Panc1 (cell line): ENCODE results near the gene ZNF316. TPM values are rescaled to one million over a fixed set of nuclear protein-coding genes. Genes with fewer than 3 reads are reported as not detected.
"Not testable (repeated sequence)": the region's sequence is repeated elsewhere in the genome, so short reads cannot be mapped to it uniquely, and the experiment has no call there.

ENCODE experiments used
- ATAC-seq: fragments of 200-7000 bp; cut with Tn5 transposase; 2 replicates; pipeline ENCODE4 v1.9.1; 2020; ENCODE audit warnings: mild to moderate bottlenecking, moderate library complexity
- BruUV-seq: library from RNA; stranded (reverse); fragments of 400-500 nt; replicated peaks from 2 replicates; lab custom pipeline; 2021; lab: Mats Ljungman, UMichigan
- CTCF ChIA-PET: fragments of 300-600 bp; sonication (Branson Sonifier 250); formaldehyde crosslinking; loops from one replicate; lab custom pipeline; 2022; ENCODE audit warnings: antibody characterized with exemption; lab: Charles Lee
- POLR2A ChIA-PET: fragments of 300-600 bp; sonication (Branson Sonifier 250); formaldehyde crosslinking; loops from one replicate; lab custom pipeline; 2022; ENCODE audit warnings: antibody characterized with exemption; lab: Charles Lee
- DNase-seq: peaks from one replicate; pipeline ENCODE4 v3.0.0-alpha.2; 2010; ENCODE audit warnings: low read depth, low spot score
- H3K27ac ChIP-seq: 2 replicates; pipeline ENCODE4 v1.5.1; 2011; ENCODE audit warnings: mild to moderate bottlenecking, low read length, inconsistent platforms
- H3K27me3 ChIP-seq: fragments of 200-500 bp; sonication (Bioruptor generic); 2 replicates; pipeline ENCODE4 v1.6.0; 2014; ENCODE audit warnings: low read length, inconsistent platforms; ENCODE audit not compliant: control insufficient read depth, insufficient read depth
- H3K36me3 ChIP-seq: fragments of 200-500 bp; sonication (Bioruptor generic); 2 replicates; pipeline ENCODE4 v1.5.1; 2014; ENCODE audit warnings: inconsistent platforms, mild to moderate bottlenecking, low read length, moderate library complexity; ENCODE audit not compliant: control insufficient read depth, insufficient read depth
- H3K4me1 ChIP-seq: 2 replicates; pipeline ENCODE4 v1.5.1; 2011; ENCODE audit warnings: inconsistent platforms, mild to moderate bottlenecking, low read length, moderate library complexity; ENCODE audit not compliant: control insufficient read depth, insufficient read depth
- H3K4me3 ChIP-seq, 2 experiments: 2 replicates each; pipeline ENCODE4 v1.5.1; 2011 to 2012; ENCODE audit warnings: low read depth in 2 of 2, low read length in 2 of 2, mild to moderate bottlenecking in 2 of 2, inconsistent platforms in 1 of 2, moderate library complexity in 1 of 2
- H3K9me3 ChIP-seq: fragments of 200-500 bp; sonication (Bioruptor generic); 2 replicates; pipeline ENCODE4 v1.5.1; 2014; ENCODE audit warnings: low read depth, mild to moderate bottlenecking, inconsistent platforms, low read length, moderate library complexity; ENCODE audit not compliant: control insufficient read depth, insufficient read depth
- POLR2AphosphoS5 ChIP-seq: IDR thresholded peaks from 2 replicates; pipeline ENCODE4 v1.6.1; 2012; ENCODE audit warnings: mild to moderate bottlenecking, low read depth, low read length, moderate library complexity
- SIN3A ChIP-seq: IDR thresholded peaks from 2 replicates; pipeline ENCODE4 v1.6.1; 2012; ENCODE audit warnings: low read depth, mild to moderate bottlenecking, low read length, moderate library complexity, borderline replicate concordance; ENCODE audit not compliant: insufficient read depth
- TCF7L2 ChIP-seq: IDR thresholded peaks from 2 replicates; pipeline ENCODE4 v1.6.1; 2011; ENCODE audit warnings: mild to moderate bottlenecking, low read depth, low read length, inconsistent platforms
- in situ Hi-C: cut with HindIII; loops from 2 replicates; pipeline ENCODE4 v1.10.0; 2016; ENCODE audit warnings: low sequenced_read_pairs, low pct_unique_long_range_greater_than_20kb
- intact Hi-C: fragments of 100-400 bp; cut with micrococcal nuclease; formaldehyde crosslinking; loops from one replicate; pipeline ENCODE4 v1.10.0; 2022; ENCODE audit not compliant: unreplicated experiment
- total RNA-seq: library from RNA; stranded (reverse); gene quantifications from one replicate; pipeline ENCODE4 v1.2.1, GENCODE V29; 2021; ENCODE audit not compliant: unreplicated experiment
- TF ChIP-seq, protein P1 (sequence below): fragments of 450-650 bp; IDR thresholded peaks from 2 replicates; pipeline ENCODE4 v1.5.1; 2017; ENCODE audit warnings: mild to moderate bottlenecking
- TF ChIP-seq, protein P2 (sequence below), 2 experiments: IDR thresholded peaks; 2 replicates each; pipeline ENCODE4 v1.6.1; 2011 to 2012; ENCODE audit warnings: low read depth in 2 of 2, control low read depth in 1 of 2, low read length in 1 of 2, mild to moderate bottlenecking in 1 of 2, moderate library complexity in 1 of 2; ENCODE audit not compliant: insufficient read depth in 1 of 2

ZNF316 gene
- total RNA-seq, 1 experiment from 2014 or later: 37.8 TPM

DNA sequence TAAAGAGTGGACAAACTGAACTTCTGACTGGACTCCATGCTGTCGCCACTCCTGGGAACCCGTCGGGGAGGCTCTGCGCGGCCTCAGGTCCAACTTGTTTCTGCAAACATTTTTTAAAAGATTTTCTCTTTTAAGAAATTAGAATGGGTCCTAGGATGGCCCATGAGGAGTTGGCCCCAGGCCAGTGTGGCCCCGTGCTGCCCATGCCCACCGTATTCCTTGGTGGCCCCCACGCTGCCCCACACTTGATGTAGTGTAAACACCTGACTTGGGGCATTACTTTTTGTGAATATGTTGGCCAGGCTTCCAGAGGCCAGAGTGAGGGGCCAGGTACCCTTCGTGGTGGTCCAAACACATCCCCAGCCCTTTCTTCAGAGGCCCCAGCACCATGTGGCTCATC is 19.3 kb downstream of the ZNF316 start:
- BruUV-seq: no TSS peak

DNA sequence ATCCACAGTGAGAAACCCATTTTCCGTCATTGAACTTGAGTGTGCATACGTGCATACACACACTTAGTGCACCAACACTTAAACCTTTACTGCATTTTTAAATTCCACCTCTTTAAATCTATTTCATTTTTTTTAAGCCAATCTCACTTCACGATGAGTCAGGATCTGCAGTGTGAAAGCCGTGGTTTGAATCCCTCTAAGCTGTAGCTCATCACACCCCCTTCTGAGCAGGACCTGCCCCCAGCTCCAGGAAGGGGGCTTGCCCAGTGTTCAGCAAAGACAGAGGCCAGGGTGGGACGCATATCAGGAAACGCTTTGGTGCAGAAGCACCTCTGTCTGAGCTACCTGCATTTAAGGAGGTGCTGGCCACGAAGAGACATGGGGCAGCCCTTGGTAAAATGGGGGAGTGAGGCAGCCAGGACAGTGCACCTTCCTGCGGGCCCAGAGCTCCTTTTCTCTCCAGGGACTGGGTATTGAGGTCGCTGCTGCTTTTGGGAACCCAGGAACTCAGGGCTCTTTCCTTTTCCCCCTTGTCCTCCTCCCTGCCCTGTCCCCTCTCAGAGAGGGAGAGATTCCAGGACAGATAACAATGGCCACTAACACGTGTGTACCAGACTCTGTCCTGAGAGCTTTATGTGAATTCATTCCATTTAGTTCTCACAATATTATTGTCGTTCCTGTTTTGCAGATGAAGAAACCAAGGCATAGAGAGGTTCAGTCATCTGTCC is 21.7 kb downstream of the ZNF316 start:
- H3K27me3 ChIP-seq: no peaks in the 10 kb centered on the region
- H3K27ac ChIP-seq: peak overlapping the region; percentile 12; the same call in 1 of the 2 replicates
- ChIA-PET CTCF (interaction anchor here (0.6 kb wide), 1 partner anchor 50 kb away, joined by 6 read pairs; no protein-coding TSS in a partner anchor), POLR2A (no interaction called here)
- DNase-seq (no peak), ATAC-seq (peak; percentile 59)
- TF ChIP-seq TCF7L2: no peak
- TF ChIP-seq POLR2AphosphoS5: no peak
- TF ChIP-seq SIN3A: no peak
- TF ChIP-seq, protein P1, sequence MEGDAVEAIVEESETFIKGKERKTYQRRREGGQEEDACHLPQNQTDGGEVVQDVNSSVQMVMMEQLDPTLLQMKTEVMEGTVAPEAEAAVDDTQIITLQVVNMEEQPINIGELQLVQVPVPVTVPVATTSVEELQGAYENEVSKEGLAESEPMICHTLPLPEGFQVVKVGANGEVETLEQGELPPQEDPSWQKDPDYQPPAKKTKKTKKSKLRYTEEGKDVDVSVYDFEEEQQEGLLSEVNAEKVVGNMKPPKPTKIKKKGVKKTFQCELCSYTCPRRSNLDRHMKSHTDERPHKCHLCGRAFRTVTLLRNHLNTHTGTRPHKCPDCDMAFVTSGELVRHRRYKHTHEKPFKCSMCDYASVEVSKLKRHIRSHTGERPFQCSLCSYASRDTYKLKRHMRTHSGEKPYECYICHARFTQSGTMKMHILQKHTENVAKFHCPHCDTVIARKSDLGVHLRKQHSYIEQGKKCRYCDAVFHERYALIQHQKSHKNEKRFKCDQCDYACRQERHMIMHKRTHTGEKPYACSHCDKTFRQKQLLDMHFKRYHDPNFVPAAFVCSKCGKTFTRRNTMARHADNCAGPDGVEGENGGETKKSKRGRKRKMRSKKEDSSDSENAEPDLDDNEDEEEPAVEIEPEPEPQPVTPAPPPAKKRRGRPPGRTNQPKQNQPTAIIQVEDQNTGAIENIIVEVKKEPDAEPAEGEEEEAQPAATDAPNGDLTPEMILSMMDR: no peak
- TF ChIP-seq, protein P2, sequence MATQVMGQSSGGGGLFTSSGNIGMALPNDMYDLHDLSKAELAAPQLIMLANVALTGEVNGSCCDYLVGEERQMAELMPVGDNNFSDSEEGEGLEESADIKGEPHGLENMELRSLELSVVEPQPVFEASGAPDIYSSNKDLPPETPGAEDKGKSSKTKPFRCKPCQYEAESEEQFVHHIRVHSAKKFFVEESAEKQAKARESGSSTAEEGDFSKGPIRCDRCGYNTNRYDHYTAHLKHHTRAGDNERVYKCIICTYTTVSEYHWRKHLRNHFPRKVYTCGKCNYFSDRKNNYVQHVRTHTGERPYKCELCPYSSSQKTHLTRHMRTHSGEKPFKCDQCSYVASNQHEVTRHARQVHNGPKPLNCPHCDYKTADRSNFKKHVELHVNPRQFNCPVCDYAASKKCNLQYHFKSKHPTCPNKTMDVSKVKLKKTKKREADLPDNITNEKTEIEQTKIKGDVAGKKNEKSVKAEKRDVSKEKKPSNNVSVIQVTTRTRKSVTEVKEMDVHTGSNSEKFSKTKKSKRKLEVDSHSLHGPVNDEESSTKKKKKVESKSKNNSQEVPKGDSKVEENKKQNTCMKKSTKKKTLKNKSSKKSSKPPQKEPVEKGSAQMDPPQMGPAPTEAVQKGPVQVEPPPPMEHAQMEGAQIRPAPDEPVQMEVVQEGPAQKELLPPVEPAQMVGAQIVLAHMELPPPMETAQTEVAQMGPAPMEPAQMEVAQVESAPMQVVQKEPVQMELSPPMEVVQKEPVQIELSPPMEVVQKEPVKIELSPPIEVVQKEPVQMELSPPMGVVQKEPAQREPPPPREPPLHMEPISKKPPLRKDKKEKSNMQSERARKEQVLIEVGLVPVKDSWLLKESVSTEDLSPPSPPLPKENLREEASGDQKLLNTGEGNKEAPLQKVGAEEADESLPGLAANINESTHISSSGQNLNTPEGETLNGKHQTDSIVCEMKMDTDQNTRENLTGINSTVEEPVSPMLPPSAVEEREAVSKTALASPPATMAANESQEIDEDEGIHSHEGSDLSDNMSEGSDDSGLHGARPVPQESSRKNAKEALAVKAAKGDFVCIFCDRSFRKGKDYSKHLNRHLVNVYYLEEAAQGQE (IDR thresholded peaks at IDR 0.05; ENCODE audit: insufficient read depth in 1 of 2, low read depth in 2 of 2, low read length in 1 of 2): no peak
- in situ Hi-C loops: no loop called here
- intact Hi-C loops: no loop called here
- no TSS peak for BruUV-seq
- H3K9me3 ChIP-seq: no peaks in the 10 kb centered on the region
- peak overlapping the region in 1 of 2 experiments; percentile 3; a peak in 1 of 4 replicates for H3K4me3 ChIP-seq
- no peaks in the 10 kb centered on the region; the same call in 1 of the 2 replicates for H3K36me3 ChIP-seq
- peaks cover 11% of the 10 kb centered on the region for H3K4me1 ChIP-seq

More for the DNA sequence above, 19.3 kb downstream of the ZNF316 start:
- peaks cover 11% of the 10 kb centered on the region for H3K4me1 ChIP-seq
- intact Hi-C loops: no loop called here
- no peaks in the 10 kb centered on the region for H3K27me3 ChIP-seq
- ChIA-PET POLR2A (interaction anchor here (0.6 kb wide), 1 partner anchor 216 kb away, joined by 3 read pairs; no protein-coding TSS in a partner anchor), CTCF (no interaction called here)
- H3K36me3 ChIP-seq: no peaks in the 10 kb centered on the region; the same call in 1 of the 2 replicates
- no peak overlapping the region for H3K27ac ChIP-seq
- no peaks in the 10 kb centered on the region for H3K9me3 ChIP-seq
- in situ Hi-C loops: no loop called here
- ATAC-seq: no peak
- no peak for TF ChIP-seq TCF7L2
- TF ChIP-seq, protein P2 (IDR thresholded peaks at IDR 0.05; ENCODE audit: insufficient read depth in 1 of 2, low read depth in 2 of 2, low read length in 1 of 2): no peak
- no peak for TF ChIP-seq SIN3A
- TF ChIP-seq POLR2AphosphoS5: no peak
- TF ChIP-seq, protein P1: no peak
- no peak overlapping the region for H3K4me3 ChIP-seq
- DNase-seq: no peak

DNA sequence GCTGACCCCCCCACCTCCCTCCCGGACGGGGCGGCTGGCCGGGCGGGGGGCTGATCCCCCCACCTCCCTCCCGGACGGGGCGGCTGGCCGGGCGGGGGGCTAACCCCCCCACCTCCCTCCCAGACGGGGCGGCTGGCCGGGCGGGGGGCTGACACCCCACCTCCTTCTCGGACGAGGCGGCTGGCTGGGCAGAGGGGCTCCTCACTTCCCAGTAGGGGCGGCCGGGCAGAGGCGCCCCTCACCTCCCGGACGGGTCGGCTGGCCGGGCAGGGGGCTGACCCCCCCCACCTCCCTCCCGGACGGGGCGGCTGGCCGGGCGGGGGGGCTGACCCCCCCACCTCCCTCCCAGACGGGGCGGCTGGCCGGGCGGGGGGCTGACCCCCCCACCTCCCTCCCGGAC is 33.7 kb downstream of the ZNF316 start:
- DNase-seq, POLR2A ChIA-PET, H3K27me3 ChIP-seq, H3K36me3 ChIP-seq, H3K27ac ChIP-seq, ATAC-seq, BruUV-seq, in situ Hi-C loops, CTCF ChIA-PET, H3K4me1 ChIP-seq, intact Hi-C loops, H3K4me3 ChIP-seq: not testable (repeated sequence)
- peaks cover 49% of the 10 kb centered on the region for H3K9me3 ChIP-seq
